ENCODE measurements around the gene SLC22A2.
A peak's percentile ranks its signal among the peaks of the same experiment; 100 is the strongest.
"Not testable (repeated sequence)": the region's sequence is repeated elsewhere in the genome, so short reads cannot be mapped to it uniquely, and the experiment has no call there.

Gene SLC22A2

DNA sequence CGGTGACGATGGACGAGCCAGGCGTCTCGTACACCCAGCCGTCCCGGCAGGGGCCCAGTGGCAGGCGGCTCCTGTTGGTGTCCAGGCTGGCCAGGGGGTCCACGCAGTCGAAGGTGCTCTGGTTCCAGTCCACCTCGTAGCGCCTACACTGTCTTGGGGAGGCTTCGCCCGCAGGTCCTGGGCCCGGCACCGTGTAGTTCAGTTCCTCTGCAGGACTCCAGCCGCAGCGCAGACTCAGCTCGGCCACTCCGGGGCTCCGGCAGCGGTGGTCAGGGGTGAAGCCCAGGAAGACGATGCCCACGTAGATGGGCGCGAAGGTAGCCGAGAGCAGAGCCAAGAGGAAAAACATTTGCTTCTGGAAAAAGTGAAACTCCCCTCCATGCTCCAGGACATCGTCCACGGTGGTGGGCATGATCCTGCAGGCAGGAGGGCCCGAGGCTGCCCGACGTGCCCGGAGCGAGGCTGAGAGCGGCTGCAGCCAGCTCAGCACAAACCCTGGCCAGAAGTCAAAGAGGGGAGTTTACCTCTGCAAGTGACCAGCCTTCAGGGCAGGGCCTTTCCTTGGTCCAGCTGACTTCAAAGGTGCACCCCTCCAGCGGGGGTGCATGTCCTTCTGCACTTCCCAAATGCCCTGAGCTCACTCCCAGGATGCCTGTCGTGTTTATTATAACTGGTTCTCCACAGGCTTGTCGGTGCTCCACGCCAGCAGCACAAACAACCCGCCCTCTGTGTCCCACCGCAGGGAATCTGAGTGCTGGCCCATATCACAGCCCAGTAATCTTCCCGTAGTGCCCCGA, at the start of gene SLC22A2:
SLC22A2 (minus strand) TSS at position 476 of the 797 bp plus-strand sequence; CDS start at position 412, 64 bp downstream.
- no peak for TF ChIP-seq Cebpa-rat (IDR thresholded peaks at IDR 0.05)
- no peak within 1 kb of the TSS for H3K4me2 ChIP-seq
- H3K9me3 ChIP-seq: no peaks in the 10 kb centered on the region
- no peaks in the 10 kb centered on the region for H3K36me3 ChIP-seq
- peaks cover 5% of the 10 kb centered on the region; the same call in 1 of the 2 replicates for H3K4me1 ChIP-seq
- no peak within 1 kb of the TSS for H3K9ac ChIP-seq
- no peaks in the 10 kb centered on the region for H3K27me3 ChIP-seq
- H3K4me3 ChIP-seq: no peak within 1 kb of the TSS
- no peaks in the 10 kb centered on the region for H4K20me1 ChIP-seq
- no peak within 1 kb of the TSS for H3K27ac ChIP-seq

- H3K9me3 ChIP-seq: peaks cover 11% of the 10 kb centered on the region; the same call in 1 of the 2 replicates
- H3K36me3 ChIP-seq: no peaks in the 10 kb centered on the region
- no peak overlapping the region for H3K27ac ChIP-seq
- no peaks in the 10 kb centered on the region for H4K20me1 ChIP-seq
- no peak overlapping the region for H3K4me3 ChIP-seq
- H3K9ac ChIP-seq: no peak overlapping the region
- H3K27me3 ChIP-seq: no peaks in the 10 kb centered on the region
- no peaks in the 10 kb centered on the region for H3K4me1 ChIP-seq
- no peak overlapping the region for H3K4me2 ChIP-seq
- TF ChIP-seq Cebpa-rat (IDR thresholded peaks at IDR 0.05): no peak
Observed at GRCh38 chr6:160305926-160306713, 47.5 kb upstream of the SLC22A2 start.

- no peak for TF ChIP-seq Cebpa-rat (IDR thresholded peaks at IDR 0.05)
- Histone ChIP-seq H3K27ac (no peak overlapping the region), H4K20me1 (no peaks in the 10 kb centered on the region), H3K4me1 (peaks cover 3% of the 10 kb centered on the region), H3K9me3 (0 out of 2 replicates have a peak, but pooled peaks cover 5% of the 10 kb centered on the region), H3K4me3 (no peak overlapping the region), H3K4me2 (no peak overlapping the region), H3K27me3 (no peaks in the 10 kb centered on the region), H3K9ac (no peak overlapping the region), H3K36me3 (no peaks in the 10 kb centered on the region)
Observed at GRCh38 chr6:160303806-160304205, 45.2 kb upstream of the SLC22A2 start.

DNA sequence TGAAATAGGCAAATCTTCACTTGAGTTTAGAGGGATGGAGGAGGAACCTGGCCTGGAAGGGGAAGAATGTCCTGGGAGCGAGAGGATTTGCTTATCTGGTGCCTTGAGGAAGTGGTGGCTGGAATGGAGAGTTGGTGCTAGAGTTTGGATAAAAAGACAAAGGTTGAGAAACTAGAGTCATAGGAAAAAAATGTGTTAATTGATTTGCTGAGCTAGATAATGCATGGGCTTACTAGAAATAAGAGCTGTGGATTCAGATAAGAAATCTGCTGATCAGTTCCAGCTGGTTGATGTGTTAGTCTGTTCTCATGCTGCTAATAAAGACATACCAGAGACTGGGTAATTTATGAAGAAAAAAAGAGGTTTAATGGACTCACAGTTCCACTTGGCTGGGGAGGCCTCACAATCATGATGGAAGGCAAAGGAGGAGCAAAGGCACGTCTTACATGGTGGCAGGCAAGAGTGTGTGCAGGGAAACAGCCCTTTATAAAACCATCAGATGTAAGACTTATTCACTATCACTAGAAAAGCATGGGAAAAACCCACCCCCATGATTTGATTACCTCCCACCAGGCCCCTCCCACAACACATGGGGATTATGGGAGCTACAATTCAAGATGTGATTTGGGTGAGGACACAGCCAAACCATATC, 43.9 kb upstream of the SLC22A2 start:
- not testable (repeated sequence) for H3K9ac ChIP-seq, H4K20me1 ChIP-seq, H3K4me2 ChIP-seq, H3K36me3 ChIP-seq, H3K27me3 ChIP-seq, H3K9me3 ChIP-seq, H3K27ac ChIP-seq, H3K4me3 ChIP-seq
- H3K4me1 ChIP-seq: peaks cover 15% of the 10 kb centered on the region

DNA sequence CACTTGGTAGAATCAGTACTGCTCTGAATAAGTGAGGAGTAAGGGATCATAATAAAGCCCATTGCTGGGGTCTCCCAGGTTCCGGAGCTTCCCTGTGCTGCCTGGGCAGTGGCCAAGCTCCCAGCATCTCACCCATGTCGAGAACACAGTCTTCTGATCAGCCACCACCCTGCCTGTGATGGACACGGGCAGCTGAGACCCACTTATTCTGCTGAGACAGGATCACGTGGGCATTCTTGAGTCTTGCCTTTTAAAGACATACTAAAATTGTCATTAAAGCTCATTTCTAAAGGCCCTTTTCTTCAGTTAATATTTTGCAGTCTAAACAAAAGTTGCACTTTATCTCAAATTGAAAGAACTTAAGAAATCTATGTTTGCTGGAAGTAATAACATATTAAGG, 42.7 kb upstream of the SLC22A2 start:
- H3K4me2 ChIP-seq: no peak overlapping the region
- no peaks in the 10 kb centered on the region for H3K27me3 ChIP-seq
- H3K36me3 ChIP-seq: no peaks in the 10 kb centered on the region
- no peaks in the 10 kb centered on the region for H4K20me1 ChIP-seq
- TF ChIP-seq Cebpa-rat (IDR thresholded peaks at IDR 0.05): no peak
- H3K9me3 ChIP-seq: 0 out of 2 replicates have a peak, but pooled peaks cover 5% of the 10 kb centered on the region
- no peak overlapping the region for H3K9ac ChIP-seq
- no peak overlapping the region for H3K27ac ChIP-seq
- no peak overlapping the region for H3K4me3 ChIP-seq
- peaks cover 18% of the 10 kb centered on the region for H3K4me1 ChIP-seq

DNA sequence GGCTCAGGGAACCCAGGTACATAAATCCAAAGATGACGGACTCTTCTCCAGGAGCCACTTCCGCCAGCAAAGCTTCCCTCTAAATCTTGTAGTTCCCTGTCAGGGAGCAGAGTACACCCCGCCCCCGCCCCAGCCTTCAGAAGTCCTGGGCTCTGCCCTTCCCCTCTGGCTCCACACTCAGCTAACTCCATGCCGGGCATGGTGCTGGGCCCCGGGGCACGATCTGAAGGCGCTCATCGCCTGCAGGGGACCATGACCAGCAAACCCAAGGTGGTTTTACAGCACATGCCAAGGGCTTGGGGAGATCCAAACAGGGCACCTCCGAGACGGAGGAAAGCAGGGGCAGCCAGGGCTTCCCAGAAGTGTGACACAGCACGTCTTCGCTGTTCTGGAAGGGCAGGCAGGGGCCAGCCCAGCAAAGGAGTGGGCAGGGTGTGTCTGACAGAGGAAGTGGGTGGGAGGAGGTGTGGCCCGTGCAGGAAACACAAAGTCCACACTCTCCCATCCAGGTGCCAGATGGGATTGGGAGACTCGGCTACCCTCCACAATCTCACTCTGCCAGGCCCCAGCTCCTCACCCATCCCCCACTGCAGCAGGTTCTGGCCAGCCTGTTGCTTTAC, 41.6 kb upstream of the SLC22A2 start:
- Histone ChIP-seq H3K4me1 (peaks cover 26% of the 10 kb centered on the region), H3K9me3 (0 out of 2 replicates have a peak, but pooled peaks cover 5% of the 10 kb centered on the region), H3K4me2 (no peak overlapping the region), H4K20me1 (no peaks in the 10 kb centered on the region), H3K4me3 (no peak overlapping the region), H3K9ac (no peak overlapping the region), H3K27me3 (no peaks in the 10 kb centered on the region), H3K27ac (no peak overlapping the region), H3K36me3 (no peaks in the 10 kb centered on the region)
- TF ChIP-seq Cebpa-rat (IDR thresholded peaks at IDR 0.05): no peak

- H3K36me3 ChIP-seq: no peaks in the 10 kb centered on the region
- H3K27me3 ChIP-seq: no peaks in the 10 kb centered on the region
- 0 out of 2 replicates have a peak, but pooled peaks cover 5% of the 10 kb centered on the region for H3K9me3 ChIP-seq
- H3K4me1 ChIP-seq: peaks cover 27% of the 10 kb centered on the region
- H3K4me2 ChIP-seq: no peak overlapping the region
- no peak overlapping the region for H3K9ac ChIP-seq
- no peak overlapping the region for H3K4me3 ChIP-seq
- H4K20me1 ChIP-seq: no peaks in the 10 kb centered on the region
- no peak overlapping the region for H3K27ac ChIP-seq
- TF ChIP-seq Cebpa-rat (IDR thresholded peaks at IDR 0.05): no peak
Observed at GRCh38 chr6:160299559-160299958, 40.9 kb upstream of the SLC22A2 start.

DNA sequence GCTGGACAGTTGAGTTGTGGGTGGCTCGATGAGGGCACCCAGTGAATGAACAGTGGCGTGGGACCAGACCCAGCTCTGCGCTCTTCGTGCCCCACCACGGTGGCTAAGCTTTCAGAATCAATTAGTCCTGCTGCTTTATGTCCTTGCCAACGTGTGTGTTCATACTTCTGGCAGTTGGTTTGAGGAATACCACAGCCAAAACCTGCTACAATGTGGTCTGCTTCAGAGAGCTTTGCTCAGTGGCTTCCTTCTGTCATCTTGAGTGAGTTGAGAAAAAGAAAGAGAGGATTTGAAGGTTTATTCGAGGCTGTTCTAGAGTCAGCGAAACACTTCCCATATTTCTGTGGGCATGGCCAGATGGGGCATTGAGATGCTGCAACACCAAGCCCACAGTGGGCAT, 39.5 kb upstream of the SLC22A2 start:
- TF ChIP-seq Cebpa-rat (IDR thresholded peaks at IDR 0.05): no peak
- Histone ChIP-seq H3K9ac (no peak overlapping the region), H3K36me3 (no peaks in the 10 kb centered on the region), H3K4me2 (peak overlapping the region; percentile 48), H3K9me3 (0 out of 2 replicates have a peak, but pooled peaks cover 5% of the 10 kb centered on the region), H3K4me3 (no peak overlapping the region), H3K27ac (no peak overlapping the region), H3K4me1 (peaks cover 37% of the 10 kb centered on the region), H3K27me3 (no peaks in the 10 kb centered on the region), H4K20me1 (no peaks in the 10 kb centered on the region)

DNA sequence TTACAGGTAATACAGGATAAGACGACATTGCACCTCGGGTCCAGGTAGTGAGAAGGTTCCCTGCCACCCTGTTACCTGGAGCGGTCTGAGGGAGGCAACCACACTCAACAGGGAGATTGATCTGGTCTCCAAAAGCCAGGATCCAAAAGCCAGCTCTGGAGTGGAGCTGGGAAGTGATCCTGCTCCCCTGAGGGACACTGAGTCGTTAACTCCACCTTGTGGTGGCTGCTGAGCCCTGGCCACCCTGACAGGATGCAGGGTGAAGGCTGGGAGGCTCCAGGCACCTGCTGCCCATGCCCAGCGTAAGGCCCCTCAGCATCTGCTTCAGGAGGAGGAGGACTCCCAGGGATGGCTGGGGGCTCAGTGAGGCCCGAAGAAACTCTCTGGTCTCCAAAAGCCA, 38.7 kb upstream of the SLC22A2 start:
- H3K4me2 ChIP-seq: peak overlapping the region; percentile 48; the same call in 1 of the 2 replicates
- TF ChIP-seq Cebpa-rat (IDR thresholded peaks at IDR 0.05): no peak
- H3K36me3 ChIP-seq: no peaks in the 10 kb centered on the region
- no peaks in the 10 kb centered on the region for H3K27me3 ChIP-seq
- H3K4me3 ChIP-seq: no peak overlapping the region
- H3K9ac ChIP-seq: no peak overlapping the region
- H3K27ac ChIP-seq: no peak overlapping the region
- no peaks in the 10 kb centered on the region for H4K20me1 ChIP-seq
- H3K9me3 ChIP-seq: no peaks in the 10 kb centered on the region
- H3K4me1 ChIP-seq: peaks cover 37% of the 10 kb centered on the region

Measured in BLaER1 (cell line).